ENCODE measurements around the gene VMP1. TPM values are rescaled to one million over a fixed set of nuclear protein-coding genes. Genes with fewer than 3 reads are reported as not detected.

Gene VMP1
- total and polyA plus RNA-seq, 2 of the 4 experiments (the other 2 are of a cell fraction), result 89.8 to 197 TPM

GRCh38 chr17:59826706-59827453 lies 119.4 kb downstream of the VMP1 start (continued):
- no peak for TF ChIP-seq MXI1 (IDR thresholded peaks at IDR 0.05; ENCODE audit: borderline replicate concordance, low read depth, low read length)
- TF ChIP-seq FOS (IDR thresholded peaks at IDR 0.05; ENCODE audit: low read depth, low read length), result no peak

- H3K79me1 ChIP-seq (ENCODE audit: low read depth in 1 of 2, low read length in 2 of 2), result peaks cover 21 to 54% of the 10 kb centered on the region in 2 experiments
- 87% methylated on average over 3 of the region's 5 CpGs; no CpG with 5 or more reads in 1 of the 2 experiments for WGBS, 2 experiments (ENCODE audit: extremely low coverage in 2 of 2, insufficient read length in 1 of 2)
- peak overlapping the region; percentile 9; the same call in 1 of the 2 replicates for H3K4me2 ChIP-seq (ENCODE audit: low read depth, low read length)
- peak overlapping the region; percentile 87 for H3K4ac ChIP-seq (ENCODE audit: low read depth, low read length)
- peak overlapping the region; percentile 85 for H3K56ac ChIP-seq (ENCODE audit: extremely low read depth, insufficient read depth, low read length)
- H2BK120ac ChIP-seq (ENCODE audit: low read depth, low read length), result peak overlapping the region; percentile 95
- peak overlapping the region; percentile 77 for H3K18ac ChIP-seq (ENCODE audit: low read depth, low read length)
- H3K36me3 ChIP-seq (ENCODE audit: control insufficient read depth, insufficient read depth, low read length), result no peaks in the 10 kb centered on the region
- intact Hi-C loops (cut with micrococcal nuclease), result loop anchor here (2.0 kb wide), 1 partner anchor 17 kb away; no protein-coding TSS in a partner anchor
- peak overlapping the region; percentile 93; the same call in 2 of the 3 replicates for H2BK15ac ChIP-seq (ENCODE audit: low read depth, low read length)
- dilution Hi-C loops (cut with HindIII; ENCODE audit: low sequenced_read_pairs, unreplicated experiment), result no loop called here
- peak overlapping the region; percentile 95 for H2AK5ac ChIP-seq (ENCODE audit: low read depth, low read length)
- POLR2A ChIA-PET (ENCODE audit: unreplicated experiment), result interaction anchor here (0.5 to 2.5 kb wide), 2 partner anchors 16 to 41 kb away, joined by 4 to 12 read pairs; no protein-coding TSS in a partner anchor
- peak overlapping the region; percentile 96 for H3K27ac ChIP-seq (ENCODE audit: insufficient read depth, low read length)
- H3K9ac ChIP-seq (ENCODE audit: low read depth, low read length), result peak overlapping the region; percentile 77
- CTCF ChIA-PET, result interaction anchor here (0.6 to 1.1 kb wide), 3 partner anchors 42 to 159 kb away, joined by 3 to 4 read pairs (median 3); no protein-coding TSS in a partner anchor
- TF ChIP-seq CEBPB (IDR thresholded peaks at IDR 0.05; ENCODE audit: low read depth, low read length), result no peak
- no peak for TF ChIP-seq BHLHE40 (IDR thresholded peaks at IDR 0.05; ENCODE audit: low read depth, low read length)
- TF ChIP-seq, protein P1, sequence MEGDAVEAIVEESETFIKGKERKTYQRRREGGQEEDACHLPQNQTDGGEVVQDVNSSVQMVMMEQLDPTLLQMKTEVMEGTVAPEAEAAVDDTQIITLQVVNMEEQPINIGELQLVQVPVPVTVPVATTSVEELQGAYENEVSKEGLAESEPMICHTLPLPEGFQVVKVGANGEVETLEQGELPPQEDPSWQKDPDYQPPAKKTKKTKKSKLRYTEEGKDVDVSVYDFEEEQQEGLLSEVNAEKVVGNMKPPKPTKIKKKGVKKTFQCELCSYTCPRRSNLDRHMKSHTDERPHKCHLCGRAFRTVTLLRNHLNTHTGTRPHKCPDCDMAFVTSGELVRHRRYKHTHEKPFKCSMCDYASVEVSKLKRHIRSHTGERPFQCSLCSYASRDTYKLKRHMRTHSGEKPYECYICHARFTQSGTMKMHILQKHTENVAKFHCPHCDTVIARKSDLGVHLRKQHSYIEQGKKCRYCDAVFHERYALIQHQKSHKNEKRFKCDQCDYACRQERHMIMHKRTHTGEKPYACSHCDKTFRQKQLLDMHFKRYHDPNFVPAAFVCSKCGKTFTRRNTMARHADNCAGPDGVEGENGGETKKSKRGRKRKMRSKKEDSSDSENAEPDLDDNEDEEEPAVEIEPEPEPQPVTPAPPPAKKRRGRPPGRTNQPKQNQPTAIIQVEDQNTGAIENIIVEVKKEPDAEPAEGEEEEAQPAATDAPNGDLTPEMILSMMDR (conservative IDR thresholded peaks at IDR 0.05; ENCODE audit: low read depth, low read length), result no peak
- TF ChIP-seq ELK1 (IDR thresholded peaks at IDR 0.05; ENCODE audit: borderline replicate concordance, low read depth, low read length), result no peak
- no peak for TF ChIP-seq FOS (IDR thresholded peaks at IDR 0.05; ENCODE audit: low read depth, low read length)
- no peak for TF ChIP-seq CHD1 (IDR thresholded peaks at IDR 0.05; ENCODE audit: low read depth, low read length)
- no peak for TF ChIP-seq NFE2L2 (IDR thresholded peaks at IDR 0.05; ENCODE audit: low read depth, low read length)
- TF ChIP-seq MXI1 (IDR thresholded peaks at IDR 0.05; ENCODE audit: borderline replicate concordance, low read depth, low read length), result no peak
- no peak overlapping the region for H2AK9ac ChIP-seq (replicated peaks; ENCODE audit: low read depth, low read length, poor library complexity)
- peak overlapping the region; percentile 88 for H4K5ac ChIP-seq (ENCODE audit: low read depth, low read length)
- ATAC-seq (ENCODE audit: low read depth) (no peak), DNase-seq (no peak)
- H3K9me1 ChIP-seq (ENCODE audit: insufficient read depth, low read length), result peaks cover 9% of the 10 kb centered on the region
- no peaks in the 10 kb centered on the region for H3K27me3 ChIP-seq (ENCODE audit: control insufficient read depth, insufficient read depth, low read length)
- no peak overlapping the region for H3K4me3 ChIP-seq (ENCODE audit: insufficient read depth, low read depth, low read length)
- H2BK20ac ChIP-seq (ENCODE audit: low read depth, low read length), result peak overlapping the region; percentile 94
- no TSS peak for BruUV-seq (replicated peaks)
- H4K8ac ChIP-seq (ENCODE audit: low read depth in 2 of 2, low read length in 2 of 2), result peak overlapping the region; percentile 83 to 88
- H2BK5ac ChIP-seq (ENCODE audit: low read depth, low read length, poor library complexity, severe bottlenecking), result peak overlapping the region; percentile 99
- no peaks in the 10 kb centered on the region for H4K20me1 ChIP-seq (ENCODE audit: insufficient read depth, low read length)
- no peaks in the 10 kb centered on the region for H3K9me3 ChIP-seq (ENCODE audit: control insufficient read depth, insufficient read depth, low read length)
- no peak overlapping the region for H2AFZ ChIP-seq (replicated peaks; ENCODE audit: low read length, poor library complexity)
- H3K14ac ChIP-seq (replicated peaks; ENCODE audit: low read depth, low read length), result peak overlapping the region; percentile 95
- in situ Hi-C loops (cut with MboI; ENCODE audit: low sequenced_read_pairs), result no loop called here
- H4K91ac ChIP-seq (ENCODE audit: insufficient read depth, low read depth, low read length), result peak overlapping the region; percentile 94
- peak overlapping the region; percentile 98 for H3K23ac ChIP-seq (ENCODE audit: low read depth, low read length)
- H3K4me1 ChIP-seq (ENCODE audit: control insufficient read depth, insufficient read depth, low read length), result peaks cover 25% of the 10 kb centered on the region
Observed at GRCh38 chr17:59827721-59828477, 120.4 kb downstream of the VMP1 start.

Data from IMR-90 (cell line).